ENCODE results near the gene IL21R.
A peak's percentile ranks its signal among the peaks of the same experiment; 100 is the strongest.
"Not testable (repeated sequence)": the region's sequence is repeated elsewhere in the genome, so short reads cannot be mapped to it uniquely, and the experiment has no call there.

The IL21R gene

DNA sequence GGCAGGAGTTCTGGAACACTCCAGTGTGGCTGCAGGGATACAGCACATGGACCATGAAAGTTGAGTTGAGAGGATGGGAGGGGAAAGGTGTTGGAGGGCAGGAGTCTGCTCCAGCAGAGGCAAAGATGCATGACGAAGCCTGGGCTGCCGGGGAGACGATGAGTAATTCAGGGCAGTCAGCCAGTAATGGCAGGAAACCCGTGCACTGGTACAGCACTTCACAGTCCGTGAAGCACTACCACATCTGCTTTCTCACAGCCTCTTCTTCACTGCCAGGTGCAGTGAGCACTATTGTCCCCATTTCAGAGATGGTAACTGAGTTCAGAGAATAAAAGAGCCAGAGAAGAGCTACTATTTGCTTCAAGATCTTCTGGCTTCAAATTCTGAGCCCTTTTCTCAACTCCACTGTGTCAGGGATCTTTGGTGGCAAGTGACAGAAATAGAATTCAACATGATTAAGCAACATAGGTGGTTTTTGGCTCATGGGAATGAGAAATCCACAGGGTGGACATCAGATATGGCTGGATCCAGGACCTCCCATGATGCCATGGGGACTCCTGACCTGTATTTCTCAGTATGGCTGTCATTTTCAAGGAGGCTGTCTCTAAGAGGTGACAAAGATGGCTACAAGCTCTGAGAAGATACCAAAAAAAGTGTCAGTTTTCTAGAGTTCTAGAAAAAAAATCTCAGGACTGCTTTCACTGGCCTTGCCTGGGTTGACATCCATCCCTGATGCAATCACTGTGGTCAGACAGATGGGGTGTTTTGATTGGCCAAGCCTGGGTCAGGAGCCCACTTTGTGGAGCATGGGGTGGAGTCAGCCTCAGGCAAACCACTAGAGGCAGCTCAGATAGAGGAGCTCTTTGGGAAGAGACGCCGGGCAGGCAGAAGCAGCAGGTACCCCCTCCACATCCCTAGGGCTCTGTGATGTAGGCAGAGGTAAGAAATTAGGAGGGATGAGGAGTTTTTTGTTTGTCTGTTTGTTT, 24.7 kb downstream of the IL21R start:
- peak; percentile 52 to 67 for DNase-seq (ENCODE audit: low read depth in 2 of 2)

DNA sequence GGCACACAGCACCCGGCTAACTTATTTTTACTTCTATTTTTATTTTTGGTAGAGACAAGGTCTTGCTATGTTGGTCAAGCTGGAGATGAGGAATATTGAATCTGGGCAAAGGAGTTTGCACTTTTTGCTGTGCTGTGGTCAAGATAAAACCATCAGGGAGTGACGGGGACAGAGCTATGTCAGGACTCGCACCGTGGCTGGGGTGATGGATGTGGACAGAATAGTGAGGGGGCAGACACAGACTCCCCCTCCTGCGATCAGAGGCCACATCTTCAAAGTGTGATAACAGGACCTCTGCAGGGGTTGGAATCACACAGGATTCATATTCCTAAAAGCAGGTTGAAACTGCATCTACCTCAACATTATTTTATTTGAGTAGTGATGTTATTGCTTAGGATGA, 25.6 kb downstream of the IL21R start:
- no peak for DNase-seq (ENCODE audit: low read depth in 2 of 2)

DNA sequence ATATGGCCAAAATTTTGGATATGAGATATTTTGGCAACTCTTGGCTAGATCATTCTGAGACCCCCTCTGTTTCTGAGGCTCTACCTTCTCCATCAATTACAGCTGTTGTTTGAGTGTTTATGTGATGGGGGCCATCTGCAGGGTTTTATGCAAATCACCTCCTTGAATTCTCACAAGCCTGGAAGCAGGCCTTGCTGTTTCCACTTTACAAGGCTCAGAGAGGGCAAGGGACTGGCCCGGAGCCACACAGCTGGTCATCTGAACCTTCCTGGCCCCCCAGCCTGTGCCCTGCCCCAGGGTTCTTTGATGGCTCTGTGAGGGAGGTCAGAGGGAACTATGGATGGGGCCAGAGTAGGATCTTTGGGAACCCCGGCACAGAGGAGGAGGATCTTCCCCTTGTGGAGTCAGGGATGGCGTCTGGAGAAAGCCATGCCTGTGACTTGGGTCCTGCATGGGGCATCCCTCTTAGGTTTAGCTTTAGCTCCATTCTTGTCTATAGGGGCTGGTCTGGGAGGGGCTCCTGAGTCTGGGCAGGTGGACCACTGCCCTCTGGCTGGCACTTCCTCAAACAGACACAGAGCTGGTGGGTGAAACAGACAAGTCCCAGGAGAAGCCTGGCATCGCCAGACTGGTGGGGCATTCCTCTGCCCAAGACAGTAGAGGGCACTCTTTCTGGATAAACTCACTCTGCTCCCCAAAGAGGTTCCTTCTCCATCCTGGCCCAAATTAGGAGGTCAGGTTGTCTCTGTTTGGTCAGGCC, 26.2 kb downstream of the IL21R start:
- DNase-seq (ENCODE audit: low read depth in 2 of 2), result no peak

DNA sequence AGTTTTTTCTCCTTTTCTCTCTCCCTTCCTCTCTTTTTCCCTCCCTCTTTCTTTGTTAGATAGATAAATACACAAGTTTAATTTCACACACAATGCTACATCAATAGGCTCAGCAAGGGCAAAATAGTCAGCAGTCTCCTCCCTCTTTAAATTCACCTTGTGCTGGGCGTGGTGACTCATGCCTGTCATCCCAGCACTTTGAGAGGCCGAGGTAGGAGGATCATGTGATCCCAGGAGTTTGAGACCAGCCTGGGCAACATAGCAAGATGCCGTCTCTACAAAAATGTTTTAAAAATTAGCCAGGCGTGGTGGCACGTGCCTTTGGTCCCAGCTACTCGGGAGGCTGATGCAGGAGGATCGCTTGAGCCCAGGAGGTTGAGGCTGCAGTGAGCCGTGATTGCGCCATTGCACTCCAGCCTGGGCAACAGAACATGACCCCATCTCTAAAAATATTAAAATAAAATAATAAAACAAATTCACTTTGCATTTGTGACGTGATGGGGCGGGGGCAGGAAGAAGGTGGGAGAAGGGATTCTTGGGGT, 27.4 kb downstream of the IL21R start:
- no peak for DNase-seq (ENCODE audit: low read depth in 2 of 2)

GRCh38 chr16:27429981-27430441, 28.0 kb downstream of the IL21R start:
- no peak for DNase-seq (ENCODE audit: low read depth in 2 of 2)

- DNase-seq (ENCODE audit: low read depth in 2 of 2), result no peak
Measured at GRCh38 chr16:27430512-27430911, 28.5 kb downstream of the IL21R start.

DNA sequence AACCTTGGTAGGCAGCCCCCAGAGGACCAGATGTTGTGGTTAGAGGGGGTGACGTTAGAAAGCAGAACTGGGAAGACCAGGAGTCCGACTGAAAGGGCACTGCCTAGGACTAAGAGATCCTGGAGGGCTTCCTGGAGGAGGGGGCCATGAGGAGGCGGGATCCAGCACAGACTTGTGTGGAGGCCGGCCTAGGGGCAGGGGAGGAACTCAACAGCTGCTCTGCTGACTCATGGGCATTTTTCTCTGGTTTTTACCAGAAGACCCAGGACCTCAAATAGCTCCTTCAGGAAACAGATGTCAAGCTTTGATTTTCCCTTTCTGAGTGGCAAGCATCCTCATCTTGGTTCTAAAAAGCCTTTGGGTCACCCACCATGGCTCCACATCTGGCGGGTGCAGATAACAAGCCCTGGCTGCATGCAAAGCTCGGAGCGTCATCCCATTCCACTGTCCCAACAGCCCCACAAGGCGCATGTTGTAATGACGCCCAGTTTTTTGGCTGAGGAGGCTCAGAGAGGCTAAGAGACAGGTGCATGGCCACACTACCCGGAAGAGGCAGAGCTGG, 29.0 kb downstream of the IL21R start:
- no peak for DNase-seq (ENCODE audit: low read depth in 2 of 2)

GRCh38 chr16:27431773-27432532, 30.0 kb downstream of the IL21R start:
- no peak for DNase-seq (ENCODE audit: low read depth in 2 of 2)

DNA sequence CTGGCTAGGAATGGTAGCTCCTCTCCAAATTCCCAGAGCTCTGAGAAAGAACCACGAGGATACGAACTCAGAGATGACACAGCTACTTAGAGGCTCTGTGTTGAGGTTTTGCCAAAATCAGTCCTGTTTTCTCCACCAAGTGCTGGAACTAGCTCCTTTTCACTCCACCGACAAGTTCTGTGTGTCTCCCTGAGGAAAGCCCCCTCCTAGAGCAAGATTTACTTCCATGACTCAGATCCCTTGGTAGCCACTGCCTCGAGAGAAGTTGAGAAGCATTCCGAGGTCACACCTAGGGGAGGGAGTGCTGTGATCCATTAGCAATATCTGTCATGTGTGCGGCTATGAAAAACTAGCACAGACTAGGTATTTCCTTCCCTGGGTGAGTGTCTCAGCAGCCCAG, 30.6 kb downstream of the IL21R start:
- DNase-seq (ENCODE audit: low read depth in 2 of 2), result no peak

DNA sequence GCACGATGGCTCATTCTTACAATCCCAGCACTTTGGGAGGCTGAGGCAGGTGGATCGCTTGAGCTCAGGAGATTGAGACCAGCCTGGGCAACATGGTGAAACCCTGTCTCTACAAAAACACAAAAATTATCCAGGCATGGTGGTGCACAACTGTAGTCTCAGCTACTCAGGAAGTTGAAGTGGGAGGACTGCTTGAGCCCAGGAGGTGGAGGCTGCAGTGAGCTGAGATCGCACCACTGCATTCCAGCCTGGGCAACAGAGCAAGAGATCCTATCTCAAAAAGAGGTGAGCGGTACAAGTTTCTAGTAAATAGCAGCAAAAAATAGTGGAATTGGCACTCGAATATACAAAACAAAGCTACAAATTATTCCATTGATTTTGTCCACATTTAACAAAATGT, 31.2 kb downstream of the IL21R start:
- DNase-seq (ENCODE audit: low read depth in 2 of 2), result not testable (repeated sequence)

DNA sequence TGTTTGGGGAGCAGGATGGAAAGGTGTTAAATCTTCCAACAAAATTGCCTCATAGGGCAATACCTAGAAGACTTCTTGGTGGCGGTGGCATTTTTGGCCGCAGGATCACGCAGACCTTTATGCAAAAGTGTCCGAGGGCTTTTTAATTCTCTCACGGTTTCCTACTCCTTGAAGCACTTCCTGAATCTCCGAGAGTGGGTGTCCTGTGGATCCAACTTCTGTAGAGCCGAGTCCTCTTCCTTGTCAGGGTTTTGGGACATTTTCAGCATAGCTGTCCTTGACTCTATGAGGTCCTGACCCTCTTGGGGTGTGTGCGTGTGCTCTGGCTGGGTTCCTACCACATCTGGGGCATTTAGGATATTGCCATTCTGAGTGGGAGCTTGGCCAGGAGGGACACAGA, 31.7 kb downstream of the IL21R start:
- DNase-seq (ENCODE audit: low read depth in 2 of 2), result no peak

DNA sequence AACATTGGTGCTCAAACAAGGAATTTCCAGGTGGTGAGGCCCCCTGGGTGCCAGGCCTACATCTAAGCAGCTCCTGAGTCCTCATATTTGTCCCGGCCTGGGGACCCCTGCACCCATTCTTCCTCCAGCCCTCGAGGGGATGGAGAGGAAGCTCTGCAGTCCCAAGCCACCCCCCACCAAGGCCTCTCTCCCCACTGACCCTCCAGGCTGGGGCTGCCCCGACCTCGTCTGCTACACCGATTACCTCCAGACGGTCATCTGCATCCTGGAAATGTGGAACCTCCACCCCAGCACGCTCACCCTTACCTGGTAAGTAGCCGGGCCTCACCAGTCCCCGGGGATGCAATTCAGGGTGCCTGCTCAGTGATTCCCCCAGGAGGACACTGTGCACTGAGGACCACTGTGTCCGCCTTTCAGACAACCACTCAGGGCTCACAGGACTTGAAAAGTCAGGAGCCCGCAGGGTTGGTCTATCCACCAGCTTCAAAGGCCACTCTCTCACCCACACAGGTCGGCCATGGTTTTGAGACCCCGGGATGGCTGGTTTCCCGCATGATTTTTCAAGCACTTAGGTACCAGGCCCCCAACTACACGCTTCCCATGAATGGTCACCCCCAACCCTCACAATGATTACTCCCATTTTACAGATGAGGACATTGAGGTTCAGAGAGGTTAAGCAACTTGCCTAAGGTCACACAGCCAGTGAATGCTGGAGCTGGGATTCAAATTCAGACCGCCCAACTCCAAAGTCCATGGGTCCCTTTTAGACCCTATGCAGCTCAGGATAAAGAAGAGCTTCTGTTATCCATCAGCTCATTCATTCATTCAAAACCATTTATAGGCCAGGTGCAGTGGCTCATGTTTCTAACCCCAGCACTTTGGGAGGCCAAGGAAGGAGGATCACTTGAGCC, 32.4 kb downstream of the IL21R start:
- no peak for DNase-seq (ENCODE audit: low read depth in 2 of 2)

DNA sequence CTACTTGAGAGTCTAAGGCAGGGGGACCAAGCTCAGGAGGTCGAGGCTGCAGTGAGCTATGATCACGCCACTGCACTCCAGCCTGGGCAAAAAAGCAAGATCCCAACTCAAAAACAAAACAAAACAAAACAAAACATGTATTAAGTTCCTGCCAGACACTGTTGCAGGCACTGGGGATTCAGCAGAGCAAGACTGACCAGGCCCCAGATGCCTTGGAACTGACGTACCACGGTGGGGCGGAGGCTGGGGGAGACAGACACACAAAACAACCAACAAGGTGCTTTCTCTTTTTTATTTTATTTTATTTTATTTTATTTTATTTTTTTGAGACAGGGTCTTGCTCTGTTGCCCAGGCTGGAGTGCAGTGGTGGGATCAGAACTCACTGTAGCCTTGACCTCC, 33.2 kb downstream of the IL21R start:
- not testable (repeated sequence) for DNase-seq (ENCODE audit: low read depth in 2 of 2)

- DNase-seq (ENCODE audit: low read depth in 2 of 2), result no peak
Measured at GRCh38 chr16:27436065-27436464, 34.1 kb downstream of the IL21R start.

GRCh38 chr16:27436921-27437650, 35.1 kb downstream of the IL21R start:
- DNase-seq (ENCODE audit: low read depth in 2 of 2), result no peak

- no peak for DNase-seq (ENCODE audit: low read depth in 2 of 2)
Measured at GRCh38 chr16:27437946-27438345, 36.0 kb downstream of the IL21R start.

DNA sequence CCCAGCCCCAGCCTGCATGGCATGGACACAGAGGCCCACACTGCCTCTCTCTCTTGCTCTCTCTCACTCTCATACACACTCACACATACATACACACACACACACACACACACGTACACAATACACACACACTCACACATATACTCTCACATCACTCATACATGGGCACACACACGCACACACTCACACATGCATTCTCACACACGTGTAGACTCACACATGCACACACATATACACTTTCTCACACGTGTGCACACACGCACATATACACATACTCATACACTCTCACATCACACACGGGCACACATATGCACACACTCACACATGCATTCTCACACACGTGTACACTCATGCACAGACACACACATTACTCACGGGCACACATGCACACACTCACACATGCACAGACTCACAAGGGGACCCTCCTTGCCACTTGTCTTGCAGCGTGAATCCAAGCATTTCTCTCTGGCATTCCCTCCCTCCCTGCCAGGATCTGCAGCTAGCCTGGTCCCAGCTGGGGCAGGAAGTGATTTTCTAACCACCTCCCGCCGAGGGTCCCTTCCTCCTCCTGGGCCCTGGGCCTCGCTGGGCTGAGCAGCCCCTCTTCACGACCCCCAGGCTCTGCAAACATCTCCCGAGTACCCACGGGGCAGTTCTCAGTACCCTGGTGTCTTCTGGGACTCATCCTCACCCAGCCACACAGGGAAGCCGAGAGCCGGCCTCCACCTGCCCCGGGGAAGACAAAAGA, 37.5 kb downstream of the IL21R start:
- no peak for DNase-seq (ENCODE audit: low read depth in 2 of 2)

DNA sequence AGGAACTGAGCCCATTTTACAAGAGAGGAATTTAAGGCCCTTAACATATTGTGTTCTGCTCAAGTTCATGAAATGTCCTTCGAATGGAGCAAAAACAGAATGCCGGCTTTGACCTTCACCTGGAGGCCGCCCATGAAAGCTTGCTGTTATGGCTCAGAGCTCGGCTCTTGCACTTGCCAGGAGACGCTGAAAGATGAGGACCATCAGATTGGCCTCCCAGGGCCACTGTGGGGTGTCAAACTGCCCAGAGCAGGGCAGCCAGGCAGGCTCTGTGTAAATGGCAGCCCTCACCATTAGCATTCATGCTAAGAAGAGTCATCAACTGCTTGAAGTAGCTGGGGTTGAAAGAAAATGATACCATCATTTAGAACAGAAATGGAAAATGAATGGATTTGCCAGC, 39.3 kb downstream of the IL21R start:
- DNase-seq (ENCODE audit: low read depth in 2 of 2), result no peak

DNA sequence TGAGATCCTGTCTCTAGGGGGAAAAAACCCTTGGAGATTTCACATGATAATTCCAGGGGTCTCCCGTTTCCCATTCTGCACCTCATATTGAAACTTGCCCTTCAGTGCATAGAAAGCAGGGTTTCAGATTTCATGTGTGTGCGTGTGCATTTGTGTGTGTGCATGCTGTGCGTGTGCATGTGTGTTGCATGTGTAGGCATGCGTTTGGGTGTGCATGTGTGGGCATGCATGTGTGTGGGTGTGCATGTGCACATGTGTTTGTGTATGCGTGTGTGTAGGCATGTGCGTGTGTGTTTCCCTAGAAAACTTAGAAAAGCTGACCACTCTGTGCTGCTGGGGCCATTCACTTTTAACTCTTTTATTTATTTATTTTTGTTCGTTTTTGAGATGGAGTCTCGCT, 40.0 kb downstream of the IL21R start:
- no peak for DNase-seq (ENCODE audit: low read depth in 2 of 2)

Data from activated CD8-positive, alpha-beta memory T cell treated with anti-CD3 and anti-CD28 coated beads for 4 hours (primary cell).